GM21717 (cell line): ENCODE measurements around the gene TRIM28.

Experiments used
- ATAC-seq: cut with Tn5 transposase; IDR thresholded peaks from one replicate; pipeline ENCODE4 v1.9.1; 2021; ENCODE audit warnings: mild to moderate bottlenecking, moderate library complexity; ENCODE audit not compliant: unreplicated experiment

Gene TRIM28

DNA sequence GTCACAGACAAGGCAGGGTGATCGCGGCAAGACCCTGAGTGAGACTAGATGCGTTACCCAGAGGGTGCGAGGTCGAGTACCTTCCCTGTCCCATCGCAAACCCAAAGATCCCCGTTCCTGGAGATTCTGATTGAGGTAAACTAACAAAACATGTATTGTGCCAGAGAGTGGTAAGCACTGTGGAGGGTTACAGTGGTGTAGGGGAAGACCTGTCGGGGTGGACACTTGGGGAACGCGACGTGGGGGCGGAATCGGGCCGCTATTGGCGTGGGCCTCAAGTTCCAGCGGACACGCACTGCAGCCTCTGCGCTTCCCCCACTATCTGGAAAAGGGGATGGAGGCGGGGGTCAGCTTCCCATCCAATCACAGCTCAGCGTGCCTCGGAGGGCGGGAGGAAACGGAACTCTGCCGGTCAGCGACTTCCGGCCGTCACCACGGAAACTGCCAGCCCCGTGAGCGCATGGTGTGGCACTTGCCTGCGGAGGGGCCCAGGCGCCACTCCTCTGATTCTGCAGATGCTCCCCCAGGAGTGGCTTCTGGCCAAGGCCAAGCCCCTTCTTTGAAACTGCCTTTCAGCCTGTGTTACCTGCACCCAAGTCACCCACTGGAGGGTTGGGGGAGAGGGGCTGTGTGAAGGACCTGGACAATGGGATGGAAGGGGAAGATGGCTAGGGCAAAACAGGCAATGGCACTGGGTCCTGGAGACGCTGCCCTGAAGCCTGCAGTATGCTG lies 15.6 kb downstream of the TRIM28 start:
- ATAC-seq: no peak

- no peak for ATAC-seq
Observed at GRCh38 chr19:58560007-58560887, 16.4 kb downstream of the TRIM28 start.

DNA sequence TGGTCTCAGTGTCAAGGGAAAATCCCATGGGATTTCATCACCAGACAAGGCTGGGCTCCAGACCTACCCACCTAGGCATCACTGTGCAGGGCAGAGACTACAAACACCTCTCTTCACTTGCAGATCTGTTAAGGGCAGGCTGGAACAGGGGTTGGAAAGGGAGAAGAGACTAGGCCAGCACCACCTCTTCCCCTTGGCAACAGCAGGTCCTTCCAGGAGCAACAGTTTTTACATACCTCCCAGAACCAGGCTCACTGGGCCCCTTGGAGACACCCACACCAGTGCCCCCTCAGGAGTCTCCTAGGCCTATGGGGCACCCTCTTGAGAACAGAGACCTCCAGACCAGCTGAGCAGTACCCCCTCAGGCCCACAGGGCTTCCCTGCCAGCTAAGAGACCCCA lies 17.1 kb downstream of the TRIM28 start:
- ATAC-seq: no peak

DNA sequence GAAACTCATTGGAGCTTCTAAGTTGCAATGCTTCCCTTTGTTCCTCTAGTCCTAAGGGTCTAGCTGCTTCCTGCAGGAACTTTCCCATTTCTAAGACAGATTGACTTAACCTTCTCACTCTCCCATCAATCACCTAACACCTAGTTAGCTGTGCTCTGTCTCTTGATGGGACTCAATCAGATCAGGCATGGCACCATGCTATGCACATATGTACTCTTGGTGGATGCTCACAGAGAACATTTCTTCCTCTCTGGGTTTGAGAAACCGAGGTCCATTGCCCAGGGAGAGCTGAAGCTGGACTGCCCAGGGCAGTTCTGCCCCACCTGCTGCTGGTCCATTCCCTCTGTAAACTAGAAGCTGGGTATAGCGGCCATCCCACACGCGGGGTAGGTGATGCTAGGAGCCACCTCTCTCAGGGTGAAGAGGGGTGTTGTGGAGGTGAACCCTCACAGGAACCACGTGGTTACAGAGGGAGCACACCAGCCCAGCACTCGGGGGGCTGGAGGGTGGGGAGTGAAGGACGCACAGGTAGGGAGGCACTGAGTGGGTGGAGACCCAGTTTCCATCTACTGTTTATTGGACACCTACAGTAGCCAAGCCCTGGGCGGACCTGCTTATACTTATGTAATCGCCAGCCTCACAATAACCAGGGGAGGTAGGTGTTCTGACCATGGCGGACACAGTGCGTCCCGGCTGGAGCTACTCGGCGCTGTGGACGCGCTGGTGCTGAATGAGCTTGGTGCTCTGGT lies 17.7 kb downstream of the TRIM28 start:
- ATAC-seq: no peak

DNA sequence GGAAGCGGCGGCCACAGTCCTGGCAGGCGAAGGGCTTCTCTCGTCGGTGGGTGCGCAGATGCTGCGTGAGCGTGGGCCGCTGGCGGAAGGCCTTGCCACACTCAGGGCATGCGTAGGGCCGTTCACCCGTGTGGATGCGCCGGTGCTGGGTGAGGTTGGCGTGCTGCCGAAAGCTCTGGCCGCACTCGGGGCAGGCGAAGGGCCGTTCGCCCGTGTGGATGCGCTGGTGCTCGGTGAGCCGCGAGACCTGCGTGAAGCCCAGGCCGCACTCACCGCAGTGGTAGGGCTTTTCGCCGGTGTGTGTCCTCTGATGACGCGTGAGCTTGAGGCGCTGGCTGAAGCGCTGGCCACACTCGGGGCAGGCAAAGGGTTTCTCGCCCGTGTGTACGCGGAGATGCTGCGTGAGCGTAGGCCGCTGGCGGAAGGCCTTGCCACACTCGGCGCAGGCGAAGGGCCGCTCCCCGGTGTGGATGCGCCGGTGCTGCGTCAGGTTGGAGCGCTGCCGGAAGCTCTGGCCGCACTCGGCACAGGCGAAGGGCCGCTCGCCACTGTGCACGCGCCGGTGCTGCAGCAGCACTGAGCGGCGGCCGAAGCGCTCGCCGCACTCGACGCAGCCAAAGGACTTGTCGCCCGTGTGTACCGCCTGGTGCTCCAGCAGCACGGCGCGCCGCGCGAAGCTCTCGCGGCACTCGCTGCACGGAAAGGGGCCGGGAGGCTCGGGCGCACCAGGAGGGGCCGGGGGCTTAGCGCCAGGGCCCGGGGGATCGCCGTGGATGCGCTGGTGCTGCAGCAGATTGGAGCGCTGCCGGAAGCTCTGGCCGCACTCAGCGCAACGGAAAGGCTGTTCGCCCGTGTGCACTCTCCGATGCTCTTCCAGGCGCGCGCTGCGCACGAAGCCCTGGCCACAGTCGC lies 18.5 kb downstream of the TRIM28 start:
- ATAC-seq: no peak

- no peak for ATAC-seq
Observed at GRCh38 chr19:58563034-58563573, 19.2 kb downstream of the TRIM28 start.

GRCh38 chr19:58563823-58564222 lies 20.0 kb downstream of the TRIM28 start:
- ATAC-seq: no peak

DNA sequence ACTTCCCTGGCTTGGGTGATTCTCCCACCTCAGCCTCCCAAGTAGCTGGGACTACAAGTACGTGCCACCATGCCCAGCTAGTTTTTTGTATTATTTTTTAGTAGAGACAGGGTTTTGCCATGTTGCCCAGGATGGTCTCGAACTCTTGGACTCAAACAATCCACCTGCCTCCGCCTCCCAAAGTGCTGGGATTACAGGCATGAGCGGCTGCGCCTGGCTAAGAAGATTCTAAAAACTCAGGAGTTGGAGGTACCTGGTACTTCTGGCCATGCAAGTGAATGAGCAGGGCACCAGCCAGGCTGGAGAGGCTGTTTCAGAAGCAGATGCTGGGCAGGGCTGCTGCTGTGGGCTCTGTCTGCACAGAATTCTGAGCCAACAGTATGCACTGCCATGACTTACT lies 23.1 kb downstream of the TRIM28 start:
- ATAC-seq: no peak

DNA sequence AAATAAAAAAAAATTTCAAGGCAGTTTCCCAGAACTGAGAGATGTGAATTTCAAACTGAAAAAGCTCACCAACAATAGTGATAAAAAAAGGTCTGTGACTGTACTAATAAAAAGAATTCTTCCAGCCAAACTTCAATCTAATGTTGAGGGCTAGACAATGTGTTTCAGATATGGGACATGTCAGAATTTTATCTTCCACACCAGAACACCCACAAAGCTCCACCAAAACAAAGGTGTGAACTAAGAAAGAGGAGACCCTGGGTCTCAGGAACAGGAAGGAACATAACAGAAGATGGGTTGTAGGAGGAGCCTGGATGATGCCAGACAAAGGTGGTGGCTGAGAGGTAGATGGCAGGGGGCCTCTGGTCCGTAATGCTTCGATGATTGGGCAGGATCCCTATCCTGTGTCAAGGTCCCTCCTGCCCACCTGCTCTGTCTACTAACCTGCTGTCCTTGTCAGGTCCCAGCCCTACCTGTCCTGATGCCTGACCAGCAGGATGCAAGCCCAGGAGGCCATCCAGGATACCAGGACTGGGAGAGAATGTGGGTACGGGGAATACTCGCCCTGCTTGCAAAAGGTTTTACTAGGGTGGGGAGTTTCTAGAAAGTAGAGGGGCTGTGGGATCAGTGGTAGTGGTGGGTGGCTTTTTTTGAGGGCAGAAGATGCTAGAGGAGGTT lies 24.7 kb downstream of the TRIM28 start:
- no peak for ATAC-seq

DNA sequence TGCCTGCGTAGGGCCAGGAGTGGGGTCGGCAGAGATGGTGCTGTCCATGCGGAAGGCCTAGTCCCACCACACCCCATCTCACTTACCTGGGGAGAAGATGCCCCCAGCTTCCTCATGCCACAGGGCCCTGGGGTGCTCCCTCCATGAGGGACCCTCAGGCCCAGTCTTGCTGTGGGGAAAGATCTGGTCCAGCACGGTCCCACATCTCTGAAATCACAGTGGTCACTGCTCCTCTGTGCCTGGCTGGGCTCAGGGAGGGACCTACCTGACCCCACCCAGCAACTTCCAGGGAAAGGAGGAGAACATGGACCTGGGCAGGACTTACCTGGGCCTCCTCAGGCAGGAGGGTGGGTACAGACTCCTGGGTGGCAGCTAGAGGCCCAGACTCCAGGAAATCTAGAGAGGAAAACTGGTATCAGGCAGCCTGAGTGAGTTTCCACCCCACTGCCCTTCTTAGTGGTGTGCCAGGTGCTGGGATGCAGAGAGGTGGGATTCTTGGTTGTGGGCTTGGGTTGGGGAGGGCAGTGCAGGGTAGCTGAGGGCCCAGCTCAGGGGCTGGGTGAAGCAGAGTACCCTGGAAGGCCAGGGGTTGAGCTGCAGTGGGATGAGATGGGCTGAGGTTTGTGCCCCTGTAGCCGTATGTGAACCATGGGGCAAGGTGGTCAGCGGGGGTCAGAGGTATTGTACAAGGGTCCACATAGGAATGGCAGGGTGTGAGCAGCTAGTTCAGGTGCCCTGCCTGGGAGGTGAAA lies 25.5 kb downstream of the TRIM28 start:
- no peak for ATAC-seq

DNA sequence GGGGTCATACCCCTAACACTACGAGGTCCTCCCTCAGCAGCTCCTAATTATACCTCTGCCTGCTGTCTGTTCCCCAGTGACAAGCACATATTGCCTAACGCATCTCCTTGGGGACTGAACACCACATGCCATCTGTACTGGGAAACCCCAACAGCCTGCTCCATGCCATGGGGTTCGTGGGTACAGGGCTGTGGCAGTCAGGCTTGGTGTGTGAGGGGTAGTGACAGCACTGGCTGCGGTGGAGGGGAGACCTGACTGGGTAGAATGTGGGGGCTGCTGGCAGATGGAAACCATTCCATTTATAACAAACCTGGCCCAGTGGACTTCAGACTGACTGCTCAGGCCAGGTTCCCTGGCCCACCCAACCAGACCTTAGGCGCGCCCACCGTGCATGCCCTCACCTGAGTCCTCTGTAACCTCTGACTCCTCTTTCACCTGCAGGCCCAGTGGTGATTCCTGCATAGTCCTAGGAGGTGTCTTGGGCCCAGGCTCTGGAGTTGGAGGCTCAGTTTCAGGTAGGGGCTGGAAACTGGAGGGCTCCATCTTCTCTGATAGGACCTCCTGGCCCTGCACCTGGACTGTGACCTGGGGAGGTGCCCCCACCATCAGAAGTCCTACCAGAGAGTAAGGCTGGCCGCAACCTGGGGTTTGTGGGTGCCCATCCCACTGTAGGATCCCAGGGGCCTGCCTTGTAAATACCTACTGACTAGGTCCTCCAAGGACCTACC lies 26.2 kb downstream of the TRIM28 start:
- no peak for ATAC-seq

- no peak for ATAC-seq
Observed at GRCh38 chr19:58570770-58571574, 27.1 kb downstream of the TRIM28 start.

DNA sequence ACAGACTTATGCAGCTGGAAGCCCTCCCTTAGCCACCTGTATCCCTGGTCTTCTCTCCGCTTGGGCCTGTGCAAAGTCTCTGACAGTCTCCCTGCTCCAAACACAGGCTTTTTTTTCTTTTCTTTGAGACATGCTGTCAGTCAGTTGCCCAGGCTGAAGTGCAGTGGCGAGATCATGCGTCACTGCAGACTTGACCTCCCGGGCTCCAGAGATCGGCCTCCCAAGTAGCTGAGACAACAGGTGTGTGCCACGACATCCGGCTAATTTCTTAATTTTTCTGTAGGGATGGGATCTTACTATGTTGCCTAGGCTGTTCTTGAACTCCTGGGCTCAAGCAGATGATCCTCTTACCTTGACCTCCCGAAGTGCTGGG lies 27.7 kb downstream of the TRIM28 start:
- ATAC-seq: no peak

DNA sequence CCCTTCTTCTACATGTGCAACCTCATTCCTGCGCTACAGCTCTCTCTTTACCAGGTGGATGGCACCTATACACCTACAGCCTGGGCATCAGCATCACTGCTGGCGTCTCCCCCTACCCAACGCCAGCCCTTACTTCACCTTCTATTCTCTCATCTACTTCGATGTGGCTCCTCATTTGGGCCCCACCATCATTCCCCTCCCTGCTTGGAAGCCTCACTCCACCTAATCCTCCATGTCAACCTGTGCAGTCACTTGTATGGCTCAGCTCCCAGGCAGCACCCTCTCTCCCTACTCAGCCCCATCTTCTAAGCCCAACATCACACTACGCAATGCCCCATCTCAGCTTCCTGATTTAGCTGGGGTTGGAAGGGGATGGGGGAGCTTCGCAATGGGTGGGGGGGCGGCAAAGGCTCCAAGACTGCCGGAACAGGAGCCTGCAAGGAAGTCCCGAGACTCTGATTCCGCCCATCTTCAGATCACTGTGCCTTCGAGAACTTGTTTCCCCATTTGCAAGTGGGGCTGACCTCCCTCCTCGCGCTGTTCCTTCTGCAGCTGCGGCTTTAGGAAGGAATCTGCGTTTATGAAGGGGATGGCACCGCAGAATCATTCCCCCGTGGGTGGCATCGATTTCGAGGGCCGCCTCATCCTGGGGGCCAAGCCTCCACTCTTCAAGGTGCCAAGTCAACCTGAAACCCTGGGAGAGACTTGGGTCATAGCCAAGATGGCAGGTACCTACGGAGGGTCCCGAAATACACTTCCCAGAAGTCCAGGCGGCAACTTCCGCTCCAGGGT lies 28.4 kb downstream of the TRIM28 start:
- ATAC-seq: no peak

DNA sequence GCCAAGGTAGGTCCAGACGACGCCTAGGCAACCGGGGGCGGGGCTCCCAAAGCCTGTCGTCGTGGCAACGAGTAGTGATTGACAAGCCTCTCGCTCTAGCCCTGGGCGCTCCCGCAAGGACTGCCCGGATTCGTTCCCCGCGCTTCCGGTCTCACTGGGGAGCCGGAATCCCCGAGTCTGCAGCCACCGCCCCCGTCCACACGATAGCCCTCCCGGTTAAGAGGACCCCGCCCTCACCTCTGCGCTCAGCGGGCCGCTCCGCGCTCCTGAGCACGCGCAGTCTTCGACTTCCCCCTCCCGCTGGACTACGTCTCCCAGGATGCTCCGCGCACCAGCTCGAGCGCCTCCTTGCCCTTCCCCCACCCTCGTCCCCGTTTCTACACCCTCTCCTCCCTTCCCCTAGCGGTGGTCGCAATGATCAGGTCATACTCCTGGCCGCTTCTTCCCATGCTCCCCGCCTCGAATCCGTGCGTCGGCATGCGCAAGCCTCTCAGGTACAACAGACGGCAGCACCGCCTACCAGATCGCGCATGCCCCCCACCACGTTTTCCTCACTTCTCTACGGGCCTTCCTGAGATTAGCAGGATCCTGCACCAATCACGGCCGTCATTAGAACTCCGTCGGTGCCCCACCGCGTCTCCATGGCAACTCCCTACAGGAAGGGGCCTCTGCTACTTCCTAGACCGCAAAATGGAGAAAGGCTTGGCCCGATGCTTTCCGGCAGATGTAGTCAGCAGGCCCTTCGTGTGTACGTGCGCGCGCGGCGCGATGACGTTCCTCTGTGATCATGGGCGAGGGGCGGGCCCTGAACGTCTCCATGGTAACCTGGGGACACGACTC lies 29.2 kb downstream of the TRIM28 start, which contains the start of gene MZF1:
MZF1 (minus strand) TSS at position 518 of the 840 bp plus-strand sequence. CDS start 1,946 bp downstream, outside the sequence.
- peak; percentile 50 for ATAC-seq
